Large intestine (tissue), 3 donors: Measurements from ENCODE around the gene BCL2. TPM values are rescaled to one million over a fixed set of nuclear protein-coding genes. Genes with fewer than 3 reads are reported as not detected.
"Not testable (repeated sequence)": the region's sequence is repeated elsewhere in the genome, so short reads cannot be mapped to it uniquely, and the experiment has no call there.

Experiments used
- DNase-seq, 2 donors: peaks; one replicate each; pipeline versions ENCODE4 v3.0.0 to v3.0.0-alpha.2; 2013
- H3K27ac ChIP-seq: one replicate; pipeline ENCODE4 v1.5.1; 2013; ENCODE audit warnings: low read length
- H3K27me3 ChIP-seq: 2 replicates; pipeline ENCODE4 v1.6.1; 2013; ENCODE audit warnings: low read length; ENCODE audit not compliant: control insufficient read depth, insufficient read depth
- H3K36me3 ChIP-seq: 2 replicates; pipeline ENCODE4 v1.6.1; 2013; ENCODE audit warnings: low read length; ENCODE audit not compliant: control insufficient read depth, insufficient read depth
- H3K4me1 ChIP-seq: one replicate; pipeline ENCODE4 v1.6.1; 2013; ENCODE audit warnings: low read length; ENCODE audit not compliant: control insufficient read depth, insufficient read depth
- H3K4me3 ChIP-seq: one replicate; pipeline ENCODE4 v1.5.1; 2013; ENCODE audit warnings: low read length
- H3K9me3 ChIP-seq: one replicate; pipeline ENCODE4 v1.6.1; 2013; ENCODE audit warnings: mild to moderate bottlenecking, low read depth, low read length, moderate library complexity; ENCODE audit not compliant: control insufficient read depth
- WGBS: methylation state at CpG from one replicate; pipeline ENCODE4 v1.1.5; 2013; ENCODE audit warnings: low lambda C conversion rate; ENCODE audit not compliant: insufficient coverage; 5-methylcytosine and 5-hydroxymethylcytosine counted together
- polyA plus RNA-seq: library from polyadenylated mRNA; unstranded; fragments of 120-200 nt; gene quantifications from one replicate; pipeline ENCODE4 v1.2.1, GENCODE V29; 2013

The BCL2 gene
- polyA plus RNA-seq, 1 donor, result 8.8 TPM

GRCh38 chr18:63213331-63213900 lies 106.2 kb downstream of the BCL2 start:
- 80% methylated on average over 3 of the region's 6 CpGs for WGBS
- H3K4me1 ChIP-seq, result no peaks in the 10 kb centered on the region
- DNase-seq, result no peak
- H3K36me3 ChIP-seq, result no peaks in the 10 kb centered on the region
- no peak overlapping the region for H3K27ac ChIP-seq
- H3K4me3 ChIP-seq, result no peak overlapping the region
- peaks cover 1% of the 10 kb centered on the region for H3K9me3 ChIP-seq
- no peaks in the 10 kb centered on the region for H3K27me3 ChIP-seq

- no peaks in the 10 kb centered on the region for H3K9me3 ChIP-seq
- no peak overlapping the region for H3K4me3 ChIP-seq
- no peak overlapping the region for H3K27ac ChIP-seq
- H3K4me1 ChIP-seq, result no peaks in the 10 kb centered on the region
- 79% methylated on average over 3 of the region's 3 CpGs for WGBS
- H3K36me3 ChIP-seq, result no peaks in the 10 kb centered on the region
- DNase-seq, result no peak
- H3K27me3 ChIP-seq, result no peaks in the 10 kb centered on the region
These were observed 109.0 kb downstream of the BCL2 start for GRCh38 chr18:63210521-63210920.

- no peak overlapping the region for H3K4me3 ChIP-seq
- no peaks in the 10 kb centered on the region for H3K27me3 ChIP-seq
- WGBS, result no CpG with 5 or more reads among the region's 3 CpGs
- DNase-seq, result no peak
- H3K27ac ChIP-seq, result no peak overlapping the region
- H3K9me3 ChIP-seq, result no peaks in the 10 kb centered on the region
- H3K4me1 ChIP-seq, result no peaks in the 10 kb centered on the region
- H3K36me3 ChIP-seq, result no peaks in the 10 kb centered on the region
These were observed 110.9 kb downstream of the BCL2 start for GRCh38 chr18:63208676-63209075.

- Histone ChIP-seq H3K36me3 (no peaks in the 10 kb centered on the region), H3K4me1 (no peaks in the 10 kb centered on the region), H3K9me3 (no peaks in the 10 kb centered on the region), H3K27me3 (no peaks in the 10 kb centered on the region), H3K27ac (no peak overlapping the region), H3K4me3 (no peak overlapping the region)
- WGBS, result no CpG with 5 or more reads among the region's 1 CpG
- no peak for DNase-seq
These were observed 111.7 kb downstream of the BCL2 start for GRCh38 chr18:63207835-63208234.

- Histone ChIP-seq H3K36me3 (no peaks in the 10 kb centered on the region), H3K9me3 (no peaks in the 10 kb centered on the region), H3K27me3 (no peaks in the 10 kb centered on the region), H3K4me3 (no peak overlapping the region), H3K4me1 (no peaks in the 10 kb centered on the region), H3K27ac (no peak overlapping the region)
- WGBS, result 40% methylated on average over 1 of the region's 14 CpGs
- no peak for DNase-seq
These were observed 112.3 kb downstream of the BCL2 start for GRCh38 chr18:63207143-63207790.

- no peak overlapping the region for H3K27ac ChIP-seq
These were observed 113.0 kb downstream of the BCL2 start for GRCh38 chr18:63206433-63207142.

GRCh38 chr18:63205791-63206252 lies 113.7 kb downstream of the BCL2 start:
- DNase-seq, result no peak
- no peaks in the 10 kb centered on the region for H3K4me1 ChIP-seq
- no peak overlapping the region for H3K27ac ChIP-seq
- H3K27me3 ChIP-seq, result no peaks in the 10 kb centered on the region
- no CpG with 5 or more reads among the region's 6 CpGs for WGBS
- no peak overlapping the region for H3K4me3 ChIP-seq
- H3K9me3 ChIP-seq, result no peaks in the 10 kb centered on the region
- no peaks in the 10 kb centered on the region for H3K36me3 ChIP-seq

More at GRCh38 chr18:63206433-63207142, 113.0 kb downstream of the BCL2 start:
- Histone ChIP-seq H3K27me3 (no peaks in the 10 kb centered on the region), H3K9me3 (no peaks in the 10 kb centered on the region), H3K4me3 (no peak overlapping the region), H3K36me3 (no peaks in the 10 kb centered on the region), H3K4me1 (no peaks in the 10 kb centered on the region)
- no peak for DNase-seq
- 80% methylated on average over 1 of the region's 13 CpGs for WGBS

- DNase-seq, result no peak
- H3K36me3 ChIP-seq, result no peaks in the 10 kb centered on the region
- H3K9me3 ChIP-seq, result no peaks in the 10 kb centered on the region
- no peaks in the 10 kb centered on the region for H3K4me1 ChIP-seq
- no peak overlapping the region for H3K27ac ChIP-seq
- H3K27me3 ChIP-seq, result no peaks in the 10 kb centered on the region
- no peak overlapping the region for H3K4me3 ChIP-seq
- 100% methylated on average over 1 of the region's 3 CpGs for WGBS
These were observed 116.1 kb downstream of the BCL2 start for GRCh38 chr18:63203497-63203896.

GRCh38 chr18:63202828-63203227 lies 116.7 kb downstream of the BCL2 start:
- H3K27me3 ChIP-seq, result no peaks in the 10 kb centered on the region
- no peak overlapping the region for H3K4me3 ChIP-seq
- no peaks in the 10 kb centered on the region for H3K9me3 ChIP-seq
- no CpG with 5 or more reads among the region's 8 CpGs for WGBS
- no peak for DNase-seq
- H3K36me3 ChIP-seq, result no peaks in the 10 kb centered on the region
- H3K4me1 ChIP-seq, result no peaks in the 10 kb centered on the region
- H3K27ac ChIP-seq, result no peak overlapping the region

GRCh38 chr18:63201456-63201855 lies 118.1 kb downstream of the BCL2 start:
- not testable (repeated sequence) for H3K4me1 ChIP-seq, H3K27ac ChIP-seq, DNase-seq, H3K27me3 ChIP-seq, H3K36me3 ChIP-seq, H3K9me3 ChIP-seq, H3K4me3 ChIP-seq
- no CpG with 5 or more reads among the region's 3 CpGs for WGBS
